NT2/D1 (cell line): Measurements from ENCODE around the gene FLYWCH1.

Experiments used
- YY1 ChIP-seq: IDR thresholded peaks from 2 replicates; pipeline ENCODE4 v1.6.1; 2011; ENCODE audit not compliant: insufficient read length, insufficient read depth
- ZNF274 ChIP-seq: IDR thresholded peaks from 2 replicates; pipeline ENCODE4 v1.6.1; 2011; ENCODE audit warnings: mild to moderate bottlenecking, low read depth, low read length

DNA sequence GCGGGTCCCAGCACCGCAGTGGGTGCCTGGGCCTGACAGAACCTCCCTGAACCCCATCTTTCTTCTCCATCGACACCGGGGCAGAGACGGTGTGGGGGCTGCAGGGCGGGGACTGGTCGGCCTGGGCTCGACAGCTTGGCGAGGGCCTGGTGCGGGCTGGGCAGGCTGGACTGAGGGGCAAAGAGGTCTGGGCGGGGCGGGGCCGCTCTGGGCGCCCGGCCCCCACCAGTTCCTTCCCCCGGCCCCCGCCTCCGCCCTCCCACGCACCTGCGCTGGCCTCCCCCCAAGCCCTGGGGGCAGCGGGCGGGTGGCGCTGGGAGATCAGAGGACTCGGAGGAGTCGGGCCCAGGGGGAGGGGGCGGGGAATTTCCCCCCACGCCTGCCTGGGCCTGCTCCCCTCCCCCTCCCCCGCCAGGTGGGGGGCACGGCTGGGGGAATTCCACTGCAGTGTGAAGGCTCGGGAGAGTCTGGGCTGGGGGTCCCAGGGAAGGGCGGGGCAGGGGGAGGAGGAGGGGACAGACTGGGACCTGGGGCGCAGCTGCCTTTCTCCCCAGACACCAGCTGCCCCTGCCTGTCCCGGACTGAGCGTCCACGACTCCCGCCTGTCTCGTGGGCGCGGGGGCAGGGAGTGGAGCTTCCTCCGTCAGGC is 51.5 kb downstream of the FLYWCH1 start:
- no peak for TF ChIP-seq YY1
- no peak for TF ChIP-seq ZNF274
